Esophagus squamous epithelium (tissue), 4 donors: ENCODE measurements around the gene ATRNL1.

ENCODE experiments used
- CTCF ChIP-seq, 6 experiments: fragments of 450-650 bp in 4 of 6; fragments of 200-600 bp in 2 of 6; sonication (generic) in 2 of 6; IDR thresholded peaks; one replicate each; pipeline ENCODE4 v1.5.1; 2016 to 2019; ENCODE audit warnings: antibody characterized with exemption in 6 of 6, mild to moderate bottlenecking in 4 of 6, moderate library complexity in 4 of 6
- POLR2A ChIP-seq, 4 donors: fragments of 450-650 bp; IDR thresholded peaks; one replicate each; pipeline ENCODE4 v1.6.1; 2017; ENCODE audit warnings: antibody characterized with exemption in 4 of 4, mild to moderate bottlenecking in 4 of 4, moderate library complexity in 3 of 4

GRCh38 chr10:115941361-115941771 lies 848.2 kb downstream of the ATRNL1 start:
- TF ChIP-seq CTCF (IDR thresholded peaks at IDR 0.05) (no peak), POLR2A (IDR thresholded peaks at IDR 0.05) (no peak)
